HL-60 (cell line): ENCODE data around the gene BDP1.

Experiments used
- GABPA ChIP-seq: IDR thresholded peaks from 2 replicates; pipeline ENCODE4 v1.6.1; 2012; ENCODE audit warnings: low read depth
- POLR2AphosphoS5 ChIP-seq: IDR thresholded peaks from 2 replicates; pipeline ENCODE4 v1.6.1; 2012; ENCODE audit warnings: low read depth
- TF ChIP-seq, protein P1 (sequence below): IDR thresholded peaks from one replicate; pipeline ENCODE4 v1.5.1; 2011; ENCODE audit warnings: low read length, control low read depth, inconsistent platforms; ENCODE audit not compliant: insufficient read depth

DNA sequence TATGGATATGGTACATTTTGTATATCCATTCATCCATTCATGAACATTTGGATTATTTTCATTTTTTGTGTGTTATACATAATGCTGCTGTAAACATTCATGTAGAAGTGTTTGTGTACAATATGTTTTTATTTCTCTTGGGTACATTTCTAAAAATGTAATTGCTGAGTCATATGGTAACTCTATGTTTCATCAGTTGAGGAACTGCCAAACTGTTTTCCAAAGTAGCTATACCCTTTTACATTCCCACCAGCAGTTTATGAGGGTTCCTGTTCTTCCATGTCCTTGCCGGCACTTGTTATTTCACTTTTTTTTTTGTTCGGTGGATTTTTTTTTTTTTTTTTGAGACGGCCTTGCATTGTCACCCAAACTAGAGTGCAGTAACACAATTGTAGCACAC is 77.7 kb downstream of the BDP1 start:
- TF ChIP-seq, protein P1, sequence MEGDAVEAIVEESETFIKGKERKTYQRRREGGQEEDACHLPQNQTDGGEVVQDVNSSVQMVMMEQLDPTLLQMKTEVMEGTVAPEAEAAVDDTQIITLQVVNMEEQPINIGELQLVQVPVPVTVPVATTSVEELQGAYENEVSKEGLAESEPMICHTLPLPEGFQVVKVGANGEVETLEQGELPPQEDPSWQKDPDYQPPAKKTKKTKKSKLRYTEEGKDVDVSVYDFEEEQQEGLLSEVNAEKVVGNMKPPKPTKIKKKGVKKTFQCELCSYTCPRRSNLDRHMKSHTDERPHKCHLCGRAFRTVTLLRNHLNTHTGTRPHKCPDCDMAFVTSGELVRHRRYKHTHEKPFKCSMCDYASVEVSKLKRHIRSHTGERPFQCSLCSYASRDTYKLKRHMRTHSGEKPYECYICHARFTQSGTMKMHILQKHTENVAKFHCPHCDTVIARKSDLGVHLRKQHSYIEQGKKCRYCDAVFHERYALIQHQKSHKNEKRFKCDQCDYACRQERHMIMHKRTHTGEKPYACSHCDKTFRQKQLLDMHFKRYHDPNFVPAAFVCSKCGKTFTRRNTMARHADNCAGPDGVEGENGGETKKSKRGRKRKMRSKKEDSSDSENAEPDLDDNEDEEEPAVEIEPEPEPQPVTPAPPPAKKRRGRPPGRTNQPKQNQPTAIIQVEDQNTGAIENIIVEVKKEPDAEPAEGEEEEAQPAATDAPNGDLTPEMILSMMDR, result no peak
- no peak for TF ChIP-seq POLR2AphosphoS5
- no peak for TF ChIP-seq GABPA
